Hematopoietic multipotent progenitor cell treated with erythropoietin and hydrocortisone succinate and interleukin-3 and kit ligand, for 15 days (in vitro differentiated cells): ENCODE results near the gene OR2B6.

Experiments used
- DNase-seq: peaks from one replicate; pipeline ENCODE4 v3.0.0-alpha.2; 2015; ENCODE audit warnings: low spot score

The OR2B6 gene

GRCh38 chr6:28000351-28001045, 43.5 kb downstream of the OR2B6 start:
- DNase-seq, result no peak

- no peak for DNase-seq
Measured at GRCh38 chr6:28001351-28001750, 44.3 kb downstream of the OR2B6 start.

DNA sequence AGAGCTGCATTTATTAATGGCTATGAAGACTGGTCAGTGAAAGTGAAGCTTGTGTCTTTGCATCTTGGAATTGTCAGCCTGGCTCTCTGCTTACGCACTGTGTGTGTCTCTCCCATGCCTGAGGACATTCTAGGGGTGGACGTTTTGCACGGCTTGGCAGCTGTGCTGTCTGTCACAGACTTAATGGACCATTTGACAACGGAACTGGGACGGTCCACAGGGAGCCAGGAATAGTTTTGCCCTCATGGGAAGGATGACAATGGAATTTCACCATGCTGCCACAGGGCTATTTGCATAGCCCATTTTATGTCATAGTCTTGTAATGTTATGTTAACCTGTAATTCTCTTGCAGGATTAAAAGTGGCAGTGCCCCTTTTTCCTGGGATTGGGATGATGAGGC, 44.7 kb downstream of the OR2B6 start:
- DNase-seq, result no peak

- no peak for DNase-seq
Measured at GRCh38 chr6:28002161-28002560, 45.1 kb downstream of the OR2B6 start.

DNA sequence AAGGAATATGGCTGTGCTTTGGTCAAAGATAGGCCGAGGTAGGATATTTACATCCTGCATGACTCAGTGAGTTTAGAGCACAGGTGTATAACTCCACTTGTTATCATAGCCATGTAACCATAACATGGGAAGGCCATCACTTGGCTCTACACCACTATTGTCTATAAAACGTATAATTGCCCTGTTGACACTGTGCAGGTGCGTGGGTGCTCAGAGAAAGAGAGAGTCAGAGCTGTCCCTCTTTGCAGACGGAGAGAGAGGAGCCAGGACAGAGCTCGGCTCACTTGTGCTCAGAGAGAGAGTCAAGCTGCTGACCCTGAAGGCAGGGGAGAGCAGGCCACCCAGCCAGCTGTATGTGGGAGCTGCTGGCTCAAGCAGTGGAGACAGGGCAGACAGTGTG, 46.0 kb downstream of the OR2B6 start:
- DNase-seq, result no peak

DNA sequence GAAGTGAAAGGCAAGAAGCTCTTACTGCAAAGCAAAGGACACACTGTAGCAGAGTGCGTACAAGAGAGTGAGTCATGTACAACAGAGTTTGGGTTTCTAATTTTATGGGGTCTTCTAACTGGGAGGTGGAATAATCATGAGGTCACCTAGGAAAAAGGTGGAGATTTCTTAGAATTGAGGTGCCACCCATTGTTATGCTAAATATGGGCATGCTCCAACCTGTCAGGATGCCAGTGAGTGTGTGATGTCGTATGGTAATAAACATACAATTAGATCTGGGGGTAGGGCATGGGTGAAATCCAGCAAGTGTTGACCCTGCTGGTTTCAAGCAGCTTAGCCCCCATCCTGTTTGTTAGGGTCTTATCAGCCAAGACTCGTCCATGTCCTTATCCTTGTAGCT, 46.6 kb downstream of the OR2B6 start:
- DNase-seq, result no peak

GRCh38 chr6:28004350-28005151, 47.5 kb downstream of the OR2B6 start:
- DNase-seq, result no peak

- DNase-seq, result no peak
Measured at GRCh38 chr6:28005152-28005890, 48.3 kb downstream of the OR2B6 start.

GRCh38 chr6:28005975-28006374, 48.9 kb downstream of the OR2B6 start:
- DNase-seq, result no peak
